ENCODE measurements around the gene NUDCD2. TPM values are rescaled to one million over a fixed set of nuclear protein-coding genes. Genes with fewer than 3 reads are reported as not detected.

NUDCD2 gene
- total and polyA plus RNA-seq, 9 of the 15 experiments (the other 6 are each of a cell fraction or from before 2014, with no cell fraction given), result 14.6 to 76.9 (median 32.5) TPM

DNA sequence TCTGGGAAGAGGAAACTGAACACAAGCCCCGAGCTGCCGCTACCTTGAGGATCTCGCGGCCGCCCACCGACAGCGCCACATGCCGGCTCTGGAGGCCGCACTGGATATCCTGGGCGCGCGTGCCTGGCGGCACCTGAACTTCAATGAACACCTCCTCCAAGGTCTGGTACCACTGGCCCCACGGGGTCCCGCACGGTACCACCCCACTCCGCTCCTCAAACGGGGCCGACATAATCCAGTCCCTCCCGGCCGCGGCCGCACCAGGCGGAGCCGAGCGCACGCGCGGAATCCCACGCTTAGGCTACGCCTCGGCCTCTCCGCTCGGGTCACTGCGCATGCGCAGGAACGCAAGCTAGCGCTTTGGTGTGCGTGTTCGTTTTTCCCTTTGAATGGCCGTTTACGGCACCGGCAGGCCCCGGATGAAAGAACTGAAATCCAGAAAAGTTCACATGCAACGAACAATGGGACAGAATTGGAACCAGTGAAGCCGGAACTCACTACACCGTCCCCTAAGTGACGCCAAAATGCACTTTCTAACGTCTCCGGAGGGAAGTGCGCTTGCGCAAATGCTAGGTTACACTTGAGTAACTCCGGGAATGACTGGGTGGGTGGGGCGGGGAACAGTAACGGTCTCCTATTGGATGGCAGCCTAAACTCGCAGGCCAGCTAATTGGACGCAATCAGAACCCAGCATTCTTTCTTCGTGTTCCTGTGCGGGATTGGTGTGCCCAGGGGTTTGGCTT is at the start of gene NUDCD2 (continued):
- TF ChIP-seq, protein P1, sequence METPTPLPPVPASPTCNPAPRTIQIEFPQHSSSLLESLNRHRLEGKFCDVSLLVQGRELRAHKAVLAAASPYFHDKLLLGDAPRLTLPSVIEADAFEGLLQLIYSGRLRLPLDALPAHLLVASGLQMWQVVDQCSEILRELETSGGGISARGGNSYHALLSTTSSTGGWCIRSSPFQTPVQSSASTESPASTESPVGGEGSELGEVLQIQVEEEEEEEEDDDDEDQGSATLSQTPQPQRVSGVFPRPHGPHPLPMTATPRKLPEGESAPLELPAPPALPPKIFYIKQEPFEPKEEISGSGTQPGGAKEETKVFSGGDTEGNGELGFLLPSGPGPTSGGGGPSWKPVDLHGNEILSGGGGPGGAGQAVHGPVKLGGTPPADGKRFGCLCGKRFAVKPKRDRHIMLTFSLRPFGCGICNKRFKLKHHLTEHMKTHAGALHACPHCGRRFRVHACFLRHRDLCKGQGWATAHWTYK (CRISPR knock-in tag; IDR thresholded peaks at IDR 0.05), result 0 out of 2 replicates have a peak, but pooled peaks have one; percentile 70
- TF ChIP-seq, protein P2, sequence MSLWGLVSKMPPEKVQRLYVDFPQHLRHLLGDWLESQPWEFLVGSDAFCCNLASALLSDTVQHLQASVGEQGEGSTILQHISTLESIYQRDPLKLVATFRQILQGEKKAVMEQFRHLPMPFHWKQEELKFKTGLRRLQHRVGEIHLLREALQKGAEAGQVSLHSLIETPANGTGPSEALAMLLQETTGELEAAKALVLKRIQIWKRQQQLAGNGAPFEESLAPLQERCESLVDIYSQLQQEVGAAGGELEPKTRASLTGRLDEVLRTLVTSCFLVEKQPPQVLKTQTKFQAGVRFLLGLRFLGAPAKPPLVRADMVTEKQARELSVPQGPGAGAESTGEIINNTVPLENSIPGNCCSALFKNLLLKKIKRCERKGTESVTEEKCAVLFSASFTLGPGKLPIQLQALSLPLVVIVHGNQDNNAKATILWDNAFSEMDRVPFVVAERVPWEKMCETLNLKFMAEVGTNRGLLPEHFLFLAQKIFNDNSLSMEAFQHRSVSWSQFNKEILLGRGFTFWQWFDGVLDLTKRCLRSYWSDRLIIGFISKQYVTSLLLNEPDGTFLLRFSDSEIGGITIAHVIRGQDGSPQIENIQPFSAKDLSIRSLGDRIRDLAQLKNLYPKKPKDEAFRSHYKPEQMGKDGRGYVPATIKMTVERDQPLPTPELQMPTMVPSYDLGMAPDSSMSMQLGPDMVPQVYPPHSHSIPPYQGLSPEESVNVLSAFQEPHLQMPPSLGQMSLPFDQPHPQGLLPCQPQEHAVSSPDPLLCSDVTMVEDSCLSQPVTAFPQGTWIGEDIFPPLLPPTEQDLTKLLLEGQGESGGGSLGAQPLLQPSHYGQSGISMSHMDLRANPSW (CRISPR knock-in tag; IDR thresholded peaks at IDR 0.05), result no peak
- peak; percentile 88 for TF ChIP-seq NFYB (IDR thresholded peaks at IDR 0.05; ENCODE audit: extremely low read depth, insufficient read length)
- TF ChIP-seq CTBP1 (IDR thresholded peaks at IDR 0.05; ENCODE audit: borderline replicate concordance), result peak; percentile 64
- 0 out of 2 replicates have a peak, but pooled peaks have one; percentile 46 for TF ChIP-seq ELF2 (CRISPR knock-in tag; IDR thresholded peaks at IDR 0.05)
- no peak for TF ChIP-seq ZFP1 (CRISPR knock-in tag; IDR thresholded peaks at IDR 0.05)
- no peak for TF ChIP-seq KLF13 (tag; IDR thresholded peaks at IDR 0.05; ENCODE audit: borderline replicate concordance, low read depth)
- TF ChIP-seq ARHGAP35 (IDR thresholded peaks at IDR 0.05; ENCODE audit: partially characterized antibody), result no peak
- peak; percentile 98 for TF ChIP-seq HNRNPLL (IDR thresholded peaks at IDR 0.05; ENCODE audit: low read depth, low read length, poor library complexity, severe bottlenecking)
- TF ChIP-seq FOXJ2 (tag; IDR thresholded peaks at IDR 0.05), result no peak; the same call in 1 of the 2 replicates
- no peak for TF ChIP-seq WHSC1 (IDR thresholded peaks at IDR 0.05; ENCODE audit: low read length)
- TF ChIP-seq ZBED1 (IDR thresholded peaks at IDR 0.05), result no peak
- TF ChIP-seq SIX5 (IDR thresholded peaks at IDR 0.05; ENCODE audit: borderline replicate concordance in 1 of 2, insufficient read depth in 1 of 2, low read depth in 1 of 2, low read length in 2 of 2), result no peak
- TF ChIP-seq KHSRP (IDR thresholded peaks at IDR 0.05), result no peak
- TF ChIP-seq ATF6 (CRISPR knock-in tag; IDR thresholded peaks at IDR 0.05), result no peak
- no peak for TF ChIP-seq DIDO1 (tag; IDR thresholded peaks at IDR 0.05; ENCODE audit: low read depth)
- TF ChIP-seq SRSF1 (IDR thresholded peaks at IDR 0.05; ENCODE audit: low read depth, low read length), result no peak
- no peak for TF ChIP-seq ZKSCAN3 (CRISPR knock-in tag; IDR thresholded peaks at IDR 0.05)

Data from K562 (cell line).